ENCODE data around the gene EBF3. TPM values are rescaled to one million over a fixed set of nuclear protein-coding genes. Genes with fewer than 3 reads are reported as not detected.

Gene EBF3
- total RNA-seq, 1 donor from 2014 or later = not detected

GRCh38 chr10:129793996-129794395 lies 170.1 kb downstream of the EBF3 start:
- TF ChIP-seq CTCF (IDR thresholded peaks at IDR 0.05) = no peak
- no peak overlapping the region for H3K4me3 Mint-ChIP-seq (ENCODE audit: unreplicated experiment)
- no peaks in the 10 kb centered on the region for H3K4me1 Mint-ChIP-seq (ENCODE audit: low read depth)
- H3K27me3 Mint-ChIP-seq (ENCODE audit: low read depth) = no peaks in the 10 kb centered on the region
- H3K36me3 Mint-ChIP-seq (ENCODE audit: low read depth) = no peaks in the 10 kb centered on the region
- H3K9me3 Mint-ChIP-seq (ENCODE audit: low read depth) = peaks cover 37% of the 10 kb centered on the region
- no peak for DNase-seq (ENCODE audit: low spot score)
- no peak overlapping the region for H3K27ac Mint-ChIP-seq (ENCODE audit: unreplicated experiment)

DNA sequence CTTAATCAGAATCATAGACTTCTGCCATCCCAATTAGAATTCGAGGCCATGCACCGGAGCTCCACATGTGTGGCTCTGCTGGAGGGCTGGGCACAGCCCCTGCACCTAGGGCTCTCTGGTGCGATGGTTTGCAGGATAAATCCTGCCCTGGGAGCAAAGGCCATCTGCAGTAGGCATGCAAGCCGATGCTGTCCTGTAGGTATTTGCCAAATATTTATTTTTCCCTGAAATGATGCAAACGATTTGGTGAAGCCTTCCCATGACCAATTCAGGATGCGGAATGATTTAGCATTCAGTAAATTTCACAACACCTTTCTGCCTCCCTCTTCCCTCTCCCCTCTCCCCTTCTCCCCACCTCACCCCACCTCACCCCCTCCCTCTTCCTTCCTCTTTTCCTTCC lies 170.6 kb downstream of the EBF3 start:
- H3K36me3 Mint-ChIP-seq (ENCODE audit: low read depth) = no peaks in the 10 kb centered on the region
- H3K4me1 Mint-ChIP-seq (ENCODE audit: low read depth) = no peaks in the 10 kb centered on the region
- no peak overlapping the region for H3K27ac Mint-ChIP-seq (ENCODE audit: unreplicated experiment)
- DNase-seq (ENCODE audit: low spot score) = no peak
- TF ChIP-seq CTCF (IDR thresholded peaks at IDR 0.05) = no peak
- no peak overlapping the region for H3K4me3 Mint-ChIP-seq (ENCODE audit: unreplicated experiment)
- H3K27me3 Mint-ChIP-seq (ENCODE audit: low read depth) = no peaks in the 10 kb centered on the region
- peaks cover 33% of the 10 kb centered on the region for H3K9me3 Mint-ChIP-seq (ENCODE audit: low read depth)

DNA sequence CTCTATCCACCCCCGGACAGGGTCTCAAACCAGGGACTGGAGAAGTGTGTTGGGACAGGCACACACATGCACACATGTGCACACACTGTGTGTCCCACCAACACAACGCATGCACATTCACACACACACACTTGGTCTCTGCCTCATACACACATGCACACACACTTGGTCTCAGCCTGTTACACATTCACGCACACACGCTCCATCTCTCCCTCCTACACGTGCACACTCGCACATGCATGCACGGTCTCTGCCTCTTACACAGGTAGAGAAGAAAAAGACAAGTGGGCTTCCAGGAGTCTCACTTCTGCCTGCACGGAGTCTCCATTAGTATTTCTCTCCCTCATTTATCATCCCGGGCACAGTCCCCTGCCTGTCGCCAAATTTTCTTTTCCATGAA lies 171.2 kb downstream of the EBF3 start:
- Mint-ChIP-seq H3K4me3 (ENCODE audit: unreplicated experiment) (no peak overlapping the region), H3K4me1 (ENCODE audit: low read depth) (no peaks in the 10 kb centered on the region), H3K27ac (ENCODE audit: unreplicated experiment) (no peak overlapping the region), H3K27me3 (ENCODE audit: low read depth) (no peaks in the 10 kb centered on the region), H3K36me3 (ENCODE audit: low read depth) (no peaks in the 10 kb centered on the region), H3K9me3 (ENCODE audit: low read depth) (peaks cover 27% of the 10 kb centered on the region)
- no peak for TF ChIP-seq CTCF (IDR thresholded peaks at IDR 0.05)
- no peak for DNase-seq (ENCODE audit: low spot score)

GRCh38 chr10:129792141-129792540 lies 171.9 kb downstream of the EBF3 start:
- DNase-seq (ENCODE audit: low spot score) = no peak
- Mint-ChIP-seq H3K27me3 (ENCODE audit: low read depth) (no peaks in the 10 kb centered on the region), H3K36me3 (ENCODE audit: low read depth) (no peaks in the 10 kb centered on the region), H3K27ac (ENCODE audit: unreplicated experiment) (no peak overlapping the region), H3K4me1 (ENCODE audit: low read depth) (no peaks in the 10 kb centered on the region), H3K4me3 (ENCODE audit: unreplicated experiment) (no peak overlapping the region), H3K9me3 (ENCODE audit: low read depth) (peaks cover 30% of the 10 kb centered on the region)
- TF ChIP-seq CTCF (IDR thresholded peaks at IDR 0.05) = no peak

GRCh38 chr10:129790715-129791446 lies 173.2 kb downstream of the EBF3 start:
- Mint-ChIP-seq H3K27me3 (ENCODE audit: low read depth) (no peaks in the 10 kb centered on the region), H3K9me3 (ENCODE audit: low read depth) (peaks cover 30% of the 10 kb centered on the region), H3K36me3 (ENCODE audit: low read depth) (no peaks in the 10 kb centered on the region), H3K4me3 (ENCODE audit: unreplicated experiment) (no peak overlapping the region), H3K4me1 (ENCODE audit: low read depth) (no peaks in the 10 kb centered on the region), H3K27ac (ENCODE audit: unreplicated experiment) (no peak overlapping the region)
- no peak for DNase-seq (ENCODE audit: low spot score)
- no peak for TF ChIP-seq CTCF (IDR thresholded peaks at IDR 0.05)

All from chondrocyte (in vitro differentiated cells).